Ammon's horn (tissue), 1 donor: ENCODE measurements around the gene HSPB3.
A peak's percentile ranks its signal among the peaks of the same experiment; 100 is the strongest.
"Not testable (repeated sequence)": the region's sequence is repeated elsewhere in the genome, so short reads cannot be mapped to it uniquely, and the experiment has no call there.

Experiments used
- DNase-seq: peaks from one replicate; pipeline ENCODE4 v3.0.0-alpha.2; 2016; ENCODE audit warnings: low spot score

HSPB3 gene, protein sequence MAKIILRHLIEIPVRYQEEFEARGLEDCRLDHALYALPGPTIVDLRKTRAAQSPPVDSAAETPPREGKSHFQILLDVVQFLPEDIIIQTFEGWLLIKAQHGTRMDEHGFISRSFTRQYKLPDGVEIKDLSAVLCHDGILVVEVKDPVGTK

DNA sequence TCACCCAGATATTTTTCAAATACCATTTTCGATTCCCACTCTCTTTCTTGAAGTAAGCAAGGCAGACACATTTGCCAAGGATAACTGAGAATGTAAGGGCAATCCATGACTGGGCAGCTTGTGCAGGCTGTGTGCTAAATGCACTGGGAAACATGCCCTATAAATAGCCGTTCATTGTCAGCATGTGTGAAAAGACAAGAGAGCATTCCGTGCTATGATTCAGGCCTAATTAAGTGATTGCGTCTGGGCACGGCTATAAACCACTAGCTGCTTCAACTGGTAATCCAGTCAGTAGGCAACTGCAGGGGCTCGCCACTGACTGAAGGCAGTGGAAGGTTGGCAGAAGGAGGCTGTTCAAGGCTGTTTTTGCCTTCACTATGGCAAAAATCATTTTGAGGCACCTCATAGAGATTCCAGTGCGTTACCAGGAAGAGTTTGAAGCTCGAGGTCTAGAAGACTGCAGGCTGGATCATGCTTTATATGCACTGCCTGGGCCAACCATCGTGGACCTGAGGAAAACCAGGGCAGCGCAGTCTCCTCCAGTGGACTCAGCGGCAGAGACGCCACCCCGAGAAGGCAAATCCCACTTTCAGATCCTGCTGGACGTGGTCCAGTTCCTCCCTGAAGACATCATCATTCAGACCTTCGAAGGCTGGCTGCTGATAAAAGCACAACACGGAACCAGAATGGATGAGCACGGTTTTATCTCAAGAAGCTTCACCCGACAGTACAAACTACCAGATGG is at the start of gene HSPB3:
Gene HSPB3 (plus strand): TSS at position 287 of the 745 bp plus-strand sequence. CDS start 91 bp downstream, at position 378.
- peak; percentile 34 for DNase-seq

DNA sequence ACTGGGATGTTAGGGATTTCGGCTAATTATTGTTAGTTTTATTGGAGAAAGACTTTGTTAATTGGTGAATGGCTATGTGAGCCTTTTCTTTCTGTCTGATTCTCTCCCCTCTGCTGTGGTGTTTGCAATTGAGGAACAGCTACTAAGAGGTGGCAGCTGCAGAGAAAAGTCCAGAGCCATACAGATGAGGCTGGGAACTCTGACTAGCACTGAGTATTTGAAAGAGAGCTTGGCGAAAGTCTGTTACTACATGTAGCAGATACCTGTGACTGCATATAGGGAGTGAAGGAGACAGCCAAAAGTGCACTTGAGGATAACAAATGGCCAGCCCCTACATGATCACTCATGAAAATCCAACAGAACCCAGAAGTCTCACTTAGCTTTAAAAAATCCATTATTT is 44.3 kb upstream of the HSPB3 start:
- DNase-seq = no peak

DNA sequence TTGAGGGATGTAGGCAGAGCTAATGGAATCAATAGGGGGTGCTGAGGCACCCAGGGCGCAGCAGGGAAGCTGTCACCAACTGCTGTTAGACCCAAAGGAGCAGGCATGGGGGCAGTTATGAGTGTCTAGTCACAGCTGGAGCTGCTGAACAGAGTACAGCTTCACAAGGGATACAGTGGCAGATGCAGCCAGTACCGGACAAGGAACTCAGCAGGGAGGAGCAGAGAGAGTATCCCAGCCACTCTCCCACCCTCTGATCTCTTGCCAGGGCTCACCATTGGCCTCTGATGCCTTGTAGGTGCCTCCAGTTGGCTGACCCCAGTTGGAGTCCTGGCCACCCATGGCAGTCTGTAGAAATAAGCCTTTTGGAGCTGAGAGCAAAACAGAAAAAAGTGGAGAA is 42.6 kb upstream of the HSPB3 start:
- DNase-seq = no peak

DNA sequence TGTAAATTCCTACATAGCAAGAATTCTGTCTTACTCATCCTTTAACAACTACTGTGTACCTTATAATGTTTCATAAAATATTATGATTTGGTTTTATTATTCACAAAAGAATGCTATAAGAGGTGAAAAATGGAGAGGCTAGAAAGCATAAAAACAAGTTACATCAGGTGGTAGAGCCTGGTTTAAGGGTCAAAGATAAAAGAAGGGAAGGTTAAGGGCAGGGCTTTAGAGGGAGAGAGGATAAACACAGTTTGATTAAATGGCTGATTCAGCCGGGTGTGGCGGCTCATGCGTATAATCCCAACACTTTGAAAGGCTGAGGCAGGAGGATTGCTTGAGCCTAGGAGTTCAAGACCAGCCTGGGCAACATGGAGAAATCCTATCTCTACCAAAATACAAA is 40.4 kb upstream of the HSPB3 start:
- no peak for DNase-seq

DNA sequence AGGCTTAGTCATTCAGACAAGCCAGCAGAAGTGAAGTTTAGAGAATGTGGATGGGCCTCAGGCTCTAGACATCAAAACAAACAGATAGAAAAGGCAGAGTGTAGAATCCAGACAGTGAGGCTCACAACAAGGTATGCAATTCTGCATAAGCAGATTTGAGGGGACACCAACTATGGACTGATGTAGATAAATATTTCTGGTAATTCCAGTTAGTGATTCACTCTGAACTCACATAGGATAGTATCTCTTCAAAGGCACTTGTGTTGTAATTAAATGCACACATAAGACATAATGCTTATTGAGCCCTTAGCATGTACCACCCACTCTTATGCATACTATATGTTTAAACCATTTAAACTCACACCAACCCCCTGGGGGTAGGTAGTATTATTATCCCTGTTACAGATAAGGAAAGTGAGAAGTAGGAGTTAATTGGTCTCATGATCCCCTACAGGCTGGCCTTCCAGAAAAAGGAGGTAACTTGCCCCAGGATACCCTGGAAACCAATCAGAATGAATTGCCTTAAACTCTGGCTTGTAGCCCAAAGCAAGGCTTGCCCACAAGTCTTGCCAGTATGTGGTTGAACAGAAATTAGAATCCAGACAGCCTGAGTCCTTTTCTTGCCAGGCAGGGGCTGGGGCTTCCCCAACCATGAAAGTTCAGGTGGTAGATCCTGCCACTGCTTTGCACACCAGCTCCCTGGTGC is 39.5 kb upstream of the HSPB3 start:
- DNase-seq = no peak

DNA sequence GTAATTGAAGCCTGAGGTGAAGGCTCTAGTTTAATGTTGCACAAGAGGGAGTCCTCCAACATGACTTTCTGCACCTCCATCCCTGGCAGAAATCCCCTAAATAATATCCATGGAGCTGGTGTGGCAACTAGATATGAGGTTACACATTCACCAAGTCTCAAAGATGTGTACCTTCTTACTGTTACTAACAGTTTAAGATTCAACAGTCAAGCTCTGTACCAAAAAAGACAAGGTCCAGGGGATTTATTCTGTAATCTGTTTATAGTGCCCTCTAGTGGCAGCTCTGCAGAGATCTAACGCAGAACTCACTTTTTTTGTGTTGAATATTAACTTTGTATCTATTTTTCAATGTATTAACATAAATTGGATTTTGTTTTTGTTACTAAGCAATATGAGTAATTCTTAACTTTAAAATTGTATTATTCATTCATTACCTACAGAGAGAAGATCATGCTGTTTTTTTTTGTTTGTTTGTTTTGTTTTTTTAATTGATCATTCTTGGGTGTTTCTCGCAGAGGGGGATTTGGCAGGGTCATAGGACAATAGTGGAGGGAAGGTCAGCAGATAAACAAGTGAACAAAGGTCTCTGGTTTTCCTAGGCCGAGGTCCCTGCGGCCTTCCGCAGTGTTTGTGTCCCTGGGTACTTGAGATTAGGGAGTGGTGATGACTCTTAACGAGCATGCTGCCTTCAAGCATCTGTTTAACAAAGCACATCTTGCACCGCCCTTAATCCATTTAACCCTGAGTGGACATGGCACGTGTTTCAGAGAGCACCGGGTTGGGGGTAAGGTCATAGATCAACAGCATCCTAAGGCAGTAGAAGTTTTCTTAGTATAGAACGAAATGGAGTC is 35.7 kb upstream of the HSPB3 start:
- DNase-seq = peak; percentile 53

DNA sequence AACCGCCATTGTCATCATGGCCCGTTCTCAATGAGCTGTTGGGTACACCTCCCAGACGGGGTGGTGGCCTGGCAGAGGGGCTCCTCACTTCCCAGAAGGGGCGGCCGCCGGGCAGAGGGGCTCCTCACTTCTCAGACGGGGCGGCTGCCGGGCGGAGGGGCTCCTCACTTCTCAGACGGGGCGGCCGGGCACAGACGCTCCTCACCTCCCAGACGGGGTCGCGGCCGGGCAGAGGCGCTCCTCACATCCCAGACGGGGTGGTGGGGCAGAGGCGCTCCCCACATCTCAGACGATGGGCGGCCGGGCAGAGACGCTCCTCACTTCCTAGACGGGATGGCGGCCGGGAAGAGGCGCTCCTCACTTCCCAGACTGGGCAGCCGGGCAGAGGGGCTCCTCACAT is 35.0 kb upstream of the HSPB3 start:
- not testable (repeated sequence) for DNase-seq

DNA sequence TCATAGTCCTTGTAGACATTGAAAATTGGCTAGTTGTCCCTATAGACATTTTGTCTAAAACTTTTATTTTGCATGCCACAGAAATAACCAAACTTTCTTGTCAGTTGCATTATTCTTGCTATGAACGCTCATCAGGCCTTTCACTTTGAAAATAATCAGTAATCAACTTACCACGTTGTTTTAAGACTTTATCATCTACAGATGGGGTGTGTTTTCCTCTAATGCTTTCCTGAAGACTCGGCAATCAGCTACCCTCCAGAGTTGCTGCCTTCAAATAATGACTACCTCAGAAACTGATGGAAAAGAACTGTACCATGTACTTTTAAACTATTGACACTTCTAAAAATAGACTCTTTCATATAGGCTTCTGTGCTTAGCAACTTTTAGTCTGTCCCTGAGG is 33.5 kb upstream of the HSPB3 start:
- no peak for DNase-seq

DNA sequence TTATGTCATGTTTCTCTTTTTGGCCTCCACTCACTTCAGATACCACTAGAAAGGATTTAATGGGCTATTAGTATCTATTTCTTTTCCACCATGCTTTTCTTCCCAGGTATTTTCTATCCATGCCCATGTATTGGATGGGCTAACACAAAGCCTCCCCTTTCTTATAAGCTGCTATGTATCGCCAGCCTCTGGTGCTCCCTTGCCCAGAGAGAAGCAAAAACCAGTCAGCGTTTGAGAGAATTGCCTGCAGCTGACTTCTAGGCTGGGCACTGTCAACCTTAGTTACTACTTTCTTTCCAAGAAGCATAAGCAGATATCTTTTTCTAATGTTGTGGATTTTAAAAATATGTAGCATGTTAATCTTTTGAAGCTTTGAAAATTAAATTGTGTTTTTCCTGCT is 30.2 kb upstream of the HSPB3 start:
- DNase-seq = no peak

DNA sequence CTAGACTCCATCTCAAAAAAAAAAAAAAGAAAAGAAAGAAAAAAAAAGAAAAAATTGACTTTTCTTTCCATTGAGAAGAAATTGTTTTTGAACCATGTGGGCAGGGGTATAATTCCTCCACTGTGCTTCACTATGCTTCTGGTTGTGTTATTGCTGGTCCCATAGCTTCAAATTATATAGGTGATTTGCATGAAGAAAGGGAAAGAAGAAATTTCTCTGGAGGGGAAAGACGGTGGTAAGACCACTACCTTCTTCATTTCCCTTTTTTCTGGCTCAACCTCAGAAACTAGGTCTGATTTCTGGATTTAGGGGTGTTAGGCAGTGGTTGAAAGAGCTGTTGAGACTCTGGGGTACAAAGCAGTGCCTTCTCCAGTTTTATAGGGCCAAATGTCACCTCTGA is 29.3 kb upstream of the HSPB3 start:
- DNase-seq = no peak

DNA sequence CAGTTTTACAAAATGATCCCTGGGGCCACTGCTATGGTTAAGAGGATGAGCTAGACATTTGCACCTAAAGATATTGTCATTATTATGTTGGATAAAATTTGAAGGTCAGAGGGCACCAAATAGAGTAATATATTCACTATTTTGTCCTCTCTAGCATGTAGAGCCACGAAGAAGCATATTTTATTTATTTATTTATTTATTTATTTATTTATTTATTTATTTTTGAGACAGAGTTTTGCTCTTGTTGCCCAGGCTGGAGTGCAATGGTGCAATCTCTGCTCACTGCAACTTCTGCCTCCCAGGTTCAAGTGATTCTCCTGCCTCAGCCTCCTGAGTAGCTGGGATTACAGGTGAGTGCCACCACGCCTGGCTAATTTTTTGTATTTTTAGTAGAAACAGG is 20.8 kb upstream of the HSPB3 start:
- not testable (repeated sequence) for DNase-seq

DNA sequence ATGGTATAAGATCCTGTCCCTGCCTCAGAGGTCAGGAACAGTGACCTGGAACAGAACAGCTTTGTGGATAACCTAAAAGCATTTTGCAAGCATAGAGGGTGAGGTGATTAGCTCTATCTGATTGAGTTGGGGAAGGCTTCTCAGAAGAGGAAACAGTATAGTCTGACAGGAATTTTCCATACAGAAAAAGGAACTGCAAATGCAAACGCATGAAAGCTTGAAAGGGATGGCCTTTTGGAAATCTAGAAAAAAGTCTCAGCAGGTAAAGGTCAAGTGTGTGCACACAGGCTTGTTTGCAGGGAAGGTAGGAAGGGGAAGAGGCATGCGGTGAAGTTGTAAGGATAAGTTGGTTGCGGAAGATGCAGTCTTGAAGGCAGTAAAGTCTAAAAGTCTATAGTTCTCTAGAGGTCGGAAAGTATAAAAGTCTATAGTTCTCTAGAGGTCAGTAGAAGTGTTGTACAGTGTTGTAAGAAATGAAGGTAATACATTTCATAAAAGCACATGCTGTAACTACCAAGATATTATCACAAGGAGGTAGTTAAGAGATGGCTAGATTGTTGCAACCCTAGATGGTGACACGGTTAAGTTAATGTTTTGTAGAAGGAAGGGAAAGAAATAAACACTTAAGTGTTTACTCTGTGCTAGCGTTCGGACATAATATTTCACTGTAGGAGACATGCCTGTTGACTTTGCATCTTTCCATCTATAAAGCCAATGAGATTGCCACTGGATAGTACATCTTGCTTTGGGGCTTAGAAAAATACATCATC is 16.7 kb upstream of the HSPB3 start:
- DNase-seq = no peak

DNA sequence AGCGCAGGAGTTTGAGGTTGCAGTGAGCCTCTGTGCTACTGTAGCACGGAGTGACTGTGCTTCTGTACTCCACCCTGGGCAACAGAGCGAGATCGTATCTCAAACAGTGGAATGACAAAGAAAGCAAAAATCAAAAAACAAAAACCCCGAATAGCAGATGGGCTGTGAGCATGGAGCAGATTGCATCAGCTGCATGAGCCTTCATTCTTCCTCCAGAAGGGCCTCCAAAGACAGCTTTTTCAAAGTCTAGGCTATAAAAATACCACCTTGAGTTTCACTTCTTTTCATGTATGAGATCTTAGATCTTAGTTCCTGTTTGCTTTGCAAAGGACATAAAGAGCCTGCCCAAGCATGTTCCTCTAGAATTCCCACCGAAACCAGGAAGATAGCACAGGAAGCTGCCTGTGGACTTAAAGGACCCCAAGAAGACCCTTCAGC is 15.0 kb upstream of the HSPB3 start:
- peak; percentile 54 for DNase-seq

DNA sequence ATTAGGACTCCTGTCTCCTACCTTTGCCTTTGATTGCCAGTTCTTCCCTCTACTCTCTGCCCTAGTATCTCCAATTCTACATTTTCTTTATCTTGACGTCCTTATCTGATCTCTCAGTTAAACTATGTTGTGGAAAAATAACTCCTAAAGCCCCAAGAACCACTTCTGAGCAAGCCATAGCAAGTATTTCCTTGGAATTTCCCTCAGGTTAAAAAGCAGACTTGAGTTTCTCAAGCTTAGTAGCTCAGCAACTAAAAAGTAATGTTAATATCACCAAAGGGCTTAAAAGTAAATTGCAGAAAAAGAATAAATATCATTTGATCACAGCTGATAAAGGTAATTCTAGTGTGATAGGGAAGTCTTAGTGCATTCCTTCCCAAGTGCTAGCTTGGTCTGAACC is 13.2 kb upstream of the HSPB3 start:
- no peak for DNase-seq

DNA sequence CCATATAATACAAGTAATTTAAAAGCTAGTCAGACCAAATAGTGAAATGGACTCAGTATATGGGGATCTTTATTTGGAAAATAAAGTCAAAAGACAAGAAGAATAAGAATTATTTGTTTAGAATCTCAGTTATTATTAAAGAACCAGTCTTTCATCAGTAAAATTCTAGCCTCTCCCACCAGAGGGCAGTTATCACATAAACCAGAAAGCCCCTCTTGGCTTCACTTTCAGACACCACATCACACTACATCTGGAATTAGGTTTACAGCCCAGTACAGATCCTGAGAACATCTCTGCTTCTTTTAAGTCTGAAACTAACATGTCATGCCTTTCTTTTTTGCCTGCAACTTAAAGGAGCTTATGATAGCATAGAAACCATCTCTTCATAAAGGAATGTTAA is 12.2 kb upstream of the HSPB3 start:
- DNase-seq = peak; percentile 25

DNA sequence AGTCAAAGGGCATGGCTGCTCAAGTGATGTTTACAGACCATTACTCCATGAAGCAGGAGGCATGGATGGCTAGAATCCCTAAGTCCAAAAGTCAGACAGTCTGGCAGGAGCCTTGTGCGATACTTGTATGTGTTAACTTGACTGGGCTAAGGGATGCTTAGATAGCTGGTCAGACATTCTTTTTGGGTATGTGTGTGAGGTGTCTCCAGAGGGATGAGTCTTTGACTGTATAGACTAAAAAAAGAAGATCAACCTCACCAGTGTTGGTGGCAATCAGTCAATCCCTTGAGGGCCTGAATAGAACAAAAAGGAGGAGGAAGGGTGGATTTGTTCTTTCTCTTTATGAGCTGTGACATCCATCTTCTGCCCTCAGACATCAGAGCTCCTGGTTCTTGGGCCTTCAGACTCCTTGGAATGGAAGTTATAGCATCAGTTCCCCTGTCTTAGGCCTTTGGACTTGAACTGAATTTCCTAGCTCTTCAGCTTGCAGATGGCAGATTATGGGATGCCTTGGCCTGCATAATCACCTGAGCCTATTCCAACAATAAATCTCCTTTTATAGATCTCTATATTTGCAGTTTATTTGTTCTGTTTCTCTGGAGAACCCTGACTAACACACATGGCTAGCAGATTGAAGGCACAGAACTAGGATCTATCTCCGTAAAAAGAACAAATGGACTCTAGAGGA is 9.7 kb upstream of the HSPB3 start:
- no peak for DNase-seq

DNA sequence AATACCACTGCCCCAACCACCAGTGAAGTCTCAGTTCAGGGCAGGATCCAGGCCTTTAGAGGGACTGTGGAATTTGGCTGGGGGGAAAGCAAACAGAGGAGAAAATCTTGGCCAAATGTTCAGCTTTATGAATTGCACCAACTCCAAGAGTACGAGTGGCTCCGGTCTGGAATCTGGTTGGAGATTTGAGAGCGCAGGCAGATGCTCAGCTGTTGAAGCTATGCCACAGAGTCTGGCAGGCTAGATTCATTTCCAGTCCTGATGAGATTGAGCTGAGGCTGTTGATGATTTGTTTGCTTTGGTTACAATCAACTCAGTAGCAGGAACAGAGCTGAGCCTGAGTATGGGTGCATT is 9.1 kb upstream of the HSPB3 start:
- peak; percentile 63 for DNase-seq

DNA sequence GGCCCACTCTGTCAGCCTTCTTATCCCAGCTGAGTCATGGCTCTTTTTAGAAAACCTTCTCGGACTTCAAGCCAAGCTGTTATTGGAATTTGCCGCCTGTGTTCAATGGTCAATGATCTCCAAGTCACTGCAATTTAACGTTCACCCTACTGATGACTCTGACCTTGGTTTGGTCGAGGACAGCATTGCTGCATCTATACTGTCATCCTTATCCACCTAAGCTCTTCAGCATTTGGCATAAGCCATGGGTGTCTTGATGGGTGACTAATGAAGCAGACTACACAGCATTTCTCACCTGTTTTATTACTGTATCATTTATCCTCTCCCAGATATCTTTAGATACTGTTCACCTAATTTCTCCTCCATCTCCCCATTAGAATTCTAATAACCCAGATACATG is 5.6 kb upstream of the HSPB3 start:
- no peak for DNase-seq

DNA sequence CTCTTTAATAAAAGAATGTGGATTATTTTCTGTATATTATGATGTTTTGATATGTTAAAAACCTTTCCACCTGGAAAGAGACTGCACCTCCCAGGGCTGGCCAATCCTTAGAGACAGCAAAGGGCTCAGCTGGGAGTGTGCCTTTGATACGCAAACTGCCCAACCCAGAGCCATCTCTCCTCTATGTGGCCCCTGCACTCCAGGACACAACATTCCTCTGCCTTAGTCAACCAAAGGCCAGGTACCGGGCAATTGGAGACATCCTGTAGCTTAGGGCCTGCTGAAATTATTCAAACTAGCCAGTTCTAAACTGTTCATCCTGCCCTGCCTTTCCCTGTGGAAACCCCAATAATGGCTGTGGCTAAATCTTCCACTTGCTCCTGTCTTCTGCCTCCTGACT is 5.0 kb upstream of the HSPB3 start:
- no peak for DNase-seq

DNA sequence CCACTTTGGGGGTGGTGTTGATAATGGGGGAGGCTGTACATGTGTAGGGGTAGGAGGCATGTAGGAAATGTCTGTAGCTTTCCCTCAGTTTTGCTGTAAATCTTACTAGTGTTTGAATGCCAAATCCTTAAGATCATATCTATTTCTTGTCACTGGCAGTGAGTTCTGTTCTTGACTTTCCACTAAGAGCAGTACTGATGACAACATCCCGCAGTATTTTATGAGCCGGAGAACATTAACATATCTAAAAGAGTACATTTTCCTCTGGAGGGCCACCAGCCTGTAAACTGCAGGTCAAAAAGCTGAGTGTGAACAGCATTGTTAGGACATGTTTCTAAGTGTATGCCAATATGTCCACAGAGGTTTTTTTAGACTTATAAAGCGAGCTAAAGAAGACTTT is 2.5 kb upstream of the HSPB3 start:
- no peak for DNase-seq

DNA sequence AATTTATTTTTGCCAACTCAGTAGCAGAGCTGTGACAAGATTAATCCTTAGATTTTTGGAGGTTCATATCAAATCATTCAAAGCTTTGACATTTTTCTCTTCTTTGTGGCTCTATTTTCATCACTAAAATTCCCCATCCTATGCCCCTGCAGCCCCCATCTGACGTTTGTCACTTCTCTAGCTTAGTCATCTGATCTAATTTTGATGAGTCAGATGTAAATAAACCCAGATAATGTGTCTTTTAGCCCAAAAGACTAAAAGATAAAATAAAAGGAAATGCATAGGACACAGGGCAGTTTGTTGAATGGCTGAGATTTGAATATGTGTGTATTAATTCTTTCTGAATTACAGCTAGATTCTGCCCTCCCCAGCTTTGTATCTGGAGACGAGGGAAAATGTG is 897 bp upstream of the HSPB3 start:
- DNase-seq = no peak
